Measurements from ENCODE around the gene MYO18B.

Gene MYO18B

DNA sequence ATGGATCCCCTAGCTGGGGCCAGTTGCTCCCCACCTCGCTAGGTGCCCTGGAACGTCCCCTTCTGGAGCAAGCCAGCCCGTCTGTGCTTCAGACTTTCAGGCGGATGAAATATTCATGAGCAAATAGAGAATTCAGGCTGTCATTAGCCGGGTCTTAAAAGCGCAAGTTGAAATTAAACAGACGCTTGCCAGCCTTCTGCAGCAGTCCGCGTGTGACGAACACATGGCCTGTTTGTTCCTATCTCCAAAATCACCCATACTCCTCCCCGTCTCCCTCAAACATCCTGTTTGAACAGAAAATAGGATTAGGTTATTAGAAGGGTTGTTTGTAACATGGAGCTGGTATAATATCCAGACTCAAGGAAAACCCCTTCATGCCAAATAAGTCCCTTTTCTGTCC is 38.7 kb downstream of the MYO18B start:
- no peak overlapping the region for H2AFZ ChIP-seq (ENCODE audit: low read depth, low read length, severe bottlenecking)

GRCh38 chr22:25781801-25782200 is 39.8 kb downstream of the MYO18B start:
- Histone ChIP-seq H3K9me3 (ENCODE audit: insufficient read depth, low read length) (no peaks in the 10 kb centered on the region), H4K20me1 (ENCODE audit: low read depth, low read length) (no peaks in the 10 kb centered on the region), H3K27ac (ENCODE audit: low read depth, low read length) (no peak overlapping the region), H3F3A (ENCODE audit: insufficient read depth) (no peaks in the 10 kb centered on the region), H3K79me2 (ENCODE audit: insufficient read depth, low read length) (no peaks in the 10 kb centered on the region), H3K4me2 (ENCODE audit: low read depth, low read length, poor library complexity, severe bottlenecking) (no peak overlapping the region), H2AFZ (ENCODE audit: low read depth, low read length, severe bottlenecking) (no peak overlapping the region), H3K9ac (ENCODE audit: low read length) (no peak overlapping the region), H3K36me3 (ENCODE audit: low read length) (no peaks in the 10 kb centered on the region), H3K4me3 (ENCODE audit: insufficient read depth, low read length, poor library complexity, severe bottlenecking) (no peak overlapping the region), H3K27me3 (ENCODE audit: low read length) (no peaks in the 10 kb centered on the region), H3K9me2 (replicated peaks; ENCODE audit: insufficient read depth, low read length) (no peaks in the 10 kb centered on the region)
- TF ChIP-seq, protein P1, sequence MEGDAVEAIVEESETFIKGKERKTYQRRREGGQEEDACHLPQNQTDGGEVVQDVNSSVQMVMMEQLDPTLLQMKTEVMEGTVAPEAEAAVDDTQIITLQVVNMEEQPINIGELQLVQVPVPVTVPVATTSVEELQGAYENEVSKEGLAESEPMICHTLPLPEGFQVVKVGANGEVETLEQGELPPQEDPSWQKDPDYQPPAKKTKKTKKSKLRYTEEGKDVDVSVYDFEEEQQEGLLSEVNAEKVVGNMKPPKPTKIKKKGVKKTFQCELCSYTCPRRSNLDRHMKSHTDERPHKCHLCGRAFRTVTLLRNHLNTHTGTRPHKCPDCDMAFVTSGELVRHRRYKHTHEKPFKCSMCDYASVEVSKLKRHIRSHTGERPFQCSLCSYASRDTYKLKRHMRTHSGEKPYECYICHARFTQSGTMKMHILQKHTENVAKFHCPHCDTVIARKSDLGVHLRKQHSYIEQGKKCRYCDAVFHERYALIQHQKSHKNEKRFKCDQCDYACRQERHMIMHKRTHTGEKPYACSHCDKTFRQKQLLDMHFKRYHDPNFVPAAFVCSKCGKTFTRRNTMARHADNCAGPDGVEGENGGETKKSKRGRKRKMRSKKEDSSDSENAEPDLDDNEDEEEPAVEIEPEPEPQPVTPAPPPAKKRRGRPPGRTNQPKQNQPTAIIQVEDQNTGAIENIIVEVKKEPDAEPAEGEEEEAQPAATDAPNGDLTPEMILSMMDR (IDR thresholded peaks at IDR 0.05; ENCODE audit: insufficient read depth, low read length, poor library complexity, severe bottlenecking) = no peak
- no peak for TF ChIP-seq EZH2phosphoT487 (conservative IDR thresholded peaks at IDR 0.05; ENCODE audit: low read length)

More for the DNA sequence above, 38.7 kb downstream of the MYO18B start:
- Histone ChIP-seq H3K9me3 (ENCODE audit: insufficient read depth, low read length) (no peaks in the 10 kb centered on the region), H3K27ac (ENCODE audit: low read depth, low read length) (no peak overlapping the region), H3K4me3 (ENCODE audit: insufficient read depth, low read length, poor library complexity, severe bottlenecking) (no peak overlapping the region), H3K27me3 (ENCODE audit: low read length) (no peaks in the 10 kb centered on the region), H3K36me3 (ENCODE audit: low read length) (no peaks in the 10 kb centered on the region), H3K9me2 (replicated peaks; ENCODE audit: insufficient read depth, low read length) (no peaks in the 10 kb centered on the region), H3K4me2 (ENCODE audit: low read depth, low read length, poor library complexity, severe bottlenecking) (no peak overlapping the region), H3K79me2 (ENCODE audit: insufficient read depth, low read length) (no peaks in the 10 kb centered on the region), H3F3A (ENCODE audit: insufficient read depth) (no peaks in the 10 kb centered on the region), H4K20me1 (ENCODE audit: low read depth, low read length) (no peaks in the 10 kb centered on the region), H3K9ac (ENCODE audit: low read length) (no peak overlapping the region)
- no peak for TF ChIP-seq EZH2phosphoT487 (conservative IDR thresholded peaks at IDR 0.05; ENCODE audit: low read length)
- TF ChIP-seq, protein P1 (IDR thresholded peaks at IDR 0.05; ENCODE audit: insufficient read depth, low read length, poor library complexity, severe bottlenecking) = no peak

- Histone ChIP-seq H3K9me2 (replicated peaks; ENCODE audit: insufficient read depth, low read length) (no peaks in the 10 kb centered on the region), H3K36me3 (ENCODE audit: low read length) (no peaks in the 10 kb centered on the region), H3K9ac (ENCODE audit: low read length) (no peak overlapping the region), H3F3A (ENCODE audit: insufficient read depth) (no peaks in the 10 kb centered on the region), H3K27ac (ENCODE audit: low read depth, low read length) (no peak overlapping the region), H3K27me3 (ENCODE audit: low read length) (no peaks in the 10 kb centered on the region), H3K9me3 (ENCODE audit: insufficient read depth, low read length) (no peaks in the 10 kb centered on the region), H4K20me1 (ENCODE audit: low read depth, low read length) (no peaks in the 10 kb centered on the region), H3K4me2 (ENCODE audit: low read depth, low read length, poor library complexity, severe bottlenecking) (no peak overlapping the region), H3K4me3 (ENCODE audit: insufficient read depth, low read length, poor library complexity, severe bottlenecking) (no peak overlapping the region), H3K79me2 (ENCODE audit: insufficient read depth, low read length) (no peaks in the 10 kb centered on the region), H2AFZ (ENCODE audit: low read depth, low read length, severe bottlenecking) (no peak overlapping the region)
- TF ChIP-seq EZH2phosphoT487 (conservative IDR thresholded peaks at IDR 0.05; ENCODE audit: low read length) = no peak
- TF ChIP-seq, protein P1 (IDR thresholded peaks at IDR 0.05; ENCODE audit: insufficient read depth, low read length, poor library complexity, severe bottlenecking) = no peak
Observed at GRCh38 chr22:25782831-25783230, 40.8 kb downstream of the MYO18B start.

Measured in SU-DHL-6 (cell line).